Activated naive CD8-positive, alpha-beta T cell (primary cell): ENCODE measurements around the gene FYTTD1.

Experiments
- H3K27ac Mint-ChIP-seq: one replicate; pipeline ENCODE4 v1.8.0; 2021; ENCODE audit warnings: mixed read lengths
- H3K27me3 Mint-ChIP-seq: one replicate; pipeline ENCODE4 v1.8.0; 2021; ENCODE audit warnings: mixed read lengths
- H3K36me3 Mint-ChIP-seq: one replicate; pipeline ENCODE4 v1.8.0; 2021; ENCODE audit warnings: mixed read lengths
- H3K4me1 Mint-ChIP-seq: one replicate; pipeline ENCODE4 v1.8.0; 2021; ENCODE audit warnings: low read depth, mixed read lengths
- H3K4me3 Mint-ChIP-seq: one replicate; pipeline ENCODE4 v1.8.0; 2021; ENCODE audit warnings: mild to moderate bottlenecking, mixed read lengths
- H3K9me3 Mint-ChIP-seq: one replicate; pipeline ENCODE4 v1.8.0; 2021; ENCODE audit warnings: low read depth, mixed read lengths

The FYTTD1 gene

DNA sequence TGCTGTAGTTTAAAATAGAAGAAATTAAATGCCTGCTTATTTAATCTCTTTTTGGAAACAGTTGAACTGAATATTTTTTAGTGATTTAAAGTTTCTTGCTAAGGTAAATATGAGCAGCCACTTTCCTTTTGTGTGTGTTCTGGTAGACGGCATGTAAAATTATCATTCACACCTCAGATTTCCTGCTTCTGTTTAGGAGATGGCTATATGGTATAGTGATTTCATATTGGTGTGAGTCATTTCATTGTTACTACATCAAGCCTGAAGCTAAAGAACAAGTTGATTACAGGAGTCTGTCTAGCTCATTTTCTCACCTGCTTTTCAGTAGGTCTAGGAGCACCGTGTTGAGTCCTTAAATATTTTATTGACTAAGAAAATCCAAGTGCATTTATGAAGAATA lies 43.6 kb downstream of the FYTTD1 start:
- Mint-ChIP-seq H3K9me3 (no peaks in the 10 kb centered on the region), H3K4me3 (peak overlapping the region; percentile 81), H3K27ac (peak overlapping the region; percentile 77), H3K36me3 (no peaks in the 10 kb centered on the region), H3K4me1 (peaks cover 50% of the 10 kb centered on the region), H3K27me3 (no peaks in the 10 kb centered on the region)

DNA sequence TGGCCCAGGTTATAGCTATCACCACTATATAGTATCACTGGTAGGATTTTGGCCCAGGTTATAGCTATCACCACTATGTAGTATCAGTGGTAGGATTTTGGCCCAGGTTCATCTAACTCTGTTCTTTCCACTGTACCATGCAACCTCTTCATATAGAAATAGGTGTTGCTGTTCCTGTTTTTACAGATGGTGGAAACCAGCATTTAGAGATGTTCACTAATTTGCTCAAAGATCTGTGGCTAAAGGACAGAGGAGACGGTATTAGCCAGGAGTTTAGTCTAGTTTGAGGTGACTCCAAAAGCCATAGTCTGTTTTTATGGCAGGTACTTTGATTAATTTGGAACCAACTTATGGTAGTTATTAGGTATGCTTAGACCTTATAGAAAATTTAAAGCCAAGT lies 44.4 kb downstream of the FYTTD1 start:
- Mint-ChIP-seq H3K4me1 (peaks cover 58% of the 10 kb centered on the region), H3K27ac (no peak overlapping the region), H3K9me3 (no peaks in the 10 kb centered on the region), H3K4me3 (no peak overlapping the region), H3K36me3 (no peaks in the 10 kb centered on the region), H3K27me3 (no peaks in the 10 kb centered on the region)

DNA sequence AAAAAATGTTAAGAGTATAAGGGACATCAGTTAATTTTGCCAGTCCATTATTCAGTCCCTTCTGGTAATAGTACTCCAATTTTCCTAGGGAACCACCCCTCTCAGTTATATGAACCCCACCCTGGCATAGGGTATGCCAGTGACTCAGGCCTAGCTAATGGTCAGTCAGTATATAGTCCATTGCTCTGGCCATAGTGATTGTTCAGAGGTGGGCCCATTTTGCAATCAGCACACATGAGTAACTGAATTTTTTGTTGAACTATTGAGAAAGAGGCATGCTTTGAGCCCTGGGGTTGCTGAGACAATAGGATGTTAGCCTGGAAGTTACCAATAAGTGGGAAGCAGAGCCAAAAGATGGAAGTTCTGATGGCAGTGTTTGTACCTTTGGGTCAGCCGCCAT lies 45.5 kb downstream of the FYTTD1 start:
- Mint-ChIP-seq H3K27ac (no peak overlapping the region), H3K27me3 (no peaks in the 10 kb centered on the region), H3K36me3 (no peaks in the 10 kb centered on the region), H3K9me3 (no peaks in the 10 kb centered on the region), H3K4me1 (peaks cover 57% of the 10 kb centered on the region), H3K4me3 (no peak overlapping the region)

DNA sequence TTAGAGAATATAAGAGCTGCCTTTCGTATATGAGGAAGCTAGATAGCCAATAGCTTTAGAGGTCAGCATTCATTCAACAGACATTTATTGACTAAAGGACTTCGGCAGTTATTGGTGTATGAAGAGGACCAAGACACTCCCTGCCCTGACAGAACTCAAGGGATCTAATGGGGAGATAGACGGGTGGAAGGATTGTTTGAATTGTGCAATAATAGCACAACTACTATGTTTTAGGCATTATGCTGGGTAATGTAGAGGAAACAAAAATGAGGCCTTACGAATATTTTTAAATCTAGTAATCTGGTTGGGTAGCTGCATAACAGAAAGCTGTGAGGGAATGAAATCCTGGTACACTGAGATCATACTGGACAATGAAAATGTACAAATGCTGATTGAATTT lies 46.4 kb downstream of the FYTTD1 start:
- Mint-ChIP-seq H3K36me3 (no peaks in the 10 kb centered on the region), H3K4me1 (peaks cover 62% of the 10 kb centered on the region), H3K27me3 (no peaks in the 10 kb centered on the region), H3K4me3 (no peak overlapping the region), H3K9me3 (no peaks in the 10 kb centered on the region), H3K27ac (no peak overlapping the region)

DNA sequence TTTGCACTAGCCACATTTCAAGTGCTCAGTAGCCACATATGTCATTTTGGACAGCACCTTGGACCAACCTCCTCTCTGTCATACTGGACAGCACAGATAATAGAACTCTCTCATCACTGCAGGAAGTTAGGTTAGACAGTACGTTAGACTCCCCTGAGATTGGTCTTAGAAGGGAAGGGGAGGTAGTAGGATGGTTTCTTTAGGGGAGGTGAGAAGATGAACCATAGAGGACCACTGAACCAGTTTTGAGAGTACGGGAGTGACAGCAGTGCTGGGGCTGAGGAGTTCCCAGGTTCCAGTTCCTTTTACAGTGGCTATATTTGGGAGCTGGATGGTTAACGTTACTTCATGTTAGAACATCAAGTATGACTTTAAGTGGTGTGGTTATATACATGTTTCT lies 49.2 kb downstream of the FYTTD1 start:
- Mint-ChIP-seq H3K9me3 (no peaks in the 10 kb centered on the region), H3K4me1 (peaks cover 71% of the 10 kb centered on the region), H3K27me3 (no peaks in the 10 kb centered on the region), H3K36me3 (no peaks in the 10 kb centered on the region), H3K27ac (peak overlapping the region; percentile 64), H3K4me3 (no peak overlapping the region)

DNA sequence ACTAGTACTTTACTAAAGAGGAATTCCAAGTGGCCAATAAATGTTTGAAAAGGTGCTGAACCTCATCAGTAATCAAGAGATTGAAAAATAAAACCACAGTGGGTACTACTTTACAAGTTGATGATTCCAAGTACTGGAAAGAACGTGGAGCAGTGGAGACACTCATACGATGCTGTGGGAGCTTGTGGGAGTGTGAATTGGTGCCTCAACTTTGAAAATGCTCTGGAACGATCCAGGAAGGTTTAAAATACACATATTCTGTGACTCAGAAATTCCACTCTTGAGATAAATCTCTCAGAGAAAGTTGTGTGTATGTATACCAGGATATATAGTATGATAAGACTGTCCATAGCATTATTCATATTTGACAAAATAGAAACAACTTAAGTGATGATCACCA lies 50.7 kb downstream of the FYTTD1 start:
- Mint-ChIP-seq H3K4me1 (peaks cover 63% of the 10 kb centered on the region), H3K27me3 (no peaks in the 10 kb centered on the region), H3K27ac (peak overlapping the region; percentile 68), H3K4me3 (no peak overlapping the region), H3K9me3 (no peaks in the 10 kb centered on the region), H3K36me3 (no peaks in the 10 kb centered on the region)

DNA sequence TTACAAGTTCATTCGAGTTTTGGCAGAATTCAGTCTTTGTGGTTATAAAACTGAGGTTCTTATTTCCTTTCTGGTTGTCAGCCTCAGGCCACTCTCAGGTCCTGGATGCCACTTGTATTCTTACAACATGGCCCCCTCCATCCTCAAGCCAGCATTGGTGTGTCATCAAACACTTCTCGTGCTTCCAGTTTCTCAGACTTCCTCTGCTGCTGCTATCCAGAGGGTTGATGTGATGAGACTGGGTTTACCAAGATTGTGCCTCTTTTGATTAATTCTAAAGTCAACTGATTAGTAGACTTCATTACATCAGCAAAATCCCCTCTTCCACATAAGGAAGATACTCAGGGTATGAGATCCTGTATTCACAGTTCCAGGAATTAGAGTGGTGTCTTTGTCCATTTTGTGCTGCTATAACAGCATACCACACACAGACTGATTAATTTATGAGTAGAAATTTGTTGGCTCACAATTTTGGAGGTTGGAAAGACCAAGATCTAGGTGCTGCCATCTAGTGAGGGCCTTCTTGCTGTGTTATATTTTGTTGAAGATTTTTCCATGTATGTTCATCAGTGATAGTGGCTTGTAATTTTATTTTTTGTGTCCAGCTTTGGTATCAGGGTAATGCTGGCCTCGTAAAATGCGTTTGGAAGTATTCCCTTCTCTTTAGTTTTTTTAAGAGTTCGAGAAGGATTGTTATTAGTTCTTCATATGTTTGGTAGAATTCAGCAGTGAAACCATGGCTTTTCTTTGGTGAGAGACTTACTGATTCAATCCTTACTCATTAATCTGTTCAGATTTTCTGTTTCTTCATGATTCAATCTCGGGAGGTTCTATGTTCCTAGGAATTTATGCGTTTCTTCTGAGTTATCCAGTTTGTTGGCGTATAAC lies 52.5 kb downstream of the FYTTD1 start:
- Mint-ChIP-seq H3K36me3 (peaks cover 2% of the 10 kb centered on the region), H3K27me3 (no peaks in the 10 kb centered on the region), H3K9me3 (no peaks in the 10 kb centered on the region), H3K4me1 (peaks cover 52% of the 10 kb centered on the region), H3K4me3 (no peak overlapping the region), H3K27ac (peak overlapping the region; percentile 61)

DNA sequence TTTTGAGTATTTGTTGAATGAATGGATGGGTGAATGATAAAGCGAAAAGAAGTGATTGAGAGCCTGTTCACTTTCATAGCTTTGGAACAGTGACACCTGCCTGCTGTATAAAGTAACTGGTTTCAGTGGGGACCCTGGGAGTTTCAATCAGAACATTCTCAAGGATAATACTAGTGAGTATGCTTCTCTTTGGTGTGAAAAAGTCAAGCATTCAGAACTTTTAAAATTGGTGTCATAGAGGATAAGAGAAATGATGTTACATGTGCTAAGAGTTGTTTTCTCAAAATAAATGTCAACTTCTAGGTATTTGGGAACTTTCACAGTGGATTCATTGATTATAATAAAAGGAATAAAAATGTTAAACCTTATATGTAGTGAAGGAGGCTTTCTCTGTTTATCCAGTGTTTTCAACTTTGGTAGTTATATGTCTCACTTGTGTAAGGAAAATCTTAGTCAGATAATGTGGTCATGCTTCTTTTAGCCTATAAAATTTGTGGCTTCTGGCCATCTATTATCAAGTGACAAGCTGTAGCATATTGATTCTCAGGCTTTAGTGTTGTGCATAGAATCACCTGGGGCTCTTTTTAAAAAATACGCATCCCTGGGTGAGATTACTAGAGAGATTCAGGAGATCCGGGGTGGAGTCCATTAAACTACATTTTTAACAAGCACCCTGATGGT lies 53.2 kb downstream of the FYTTD1 start:
- no peak overlapping the region for H3K27ac Mint-ChIP-seq
- H3K4me1 Mint-ChIP-seq: peaks cover 53% of the 10 kb centered on the region
- no peaks in the 10 kb centered on the region for H3K9me3 Mint-ChIP-seq
- H3K36me3 Mint-ChIP-seq: peaks cover 2% of the 10 kb centered on the region
- H3K4me3 Mint-ChIP-seq: no peak overlapping the region
- no peaks in the 10 kb centered on the region for H3K27me3 Mint-ChIP-seq

DNA sequence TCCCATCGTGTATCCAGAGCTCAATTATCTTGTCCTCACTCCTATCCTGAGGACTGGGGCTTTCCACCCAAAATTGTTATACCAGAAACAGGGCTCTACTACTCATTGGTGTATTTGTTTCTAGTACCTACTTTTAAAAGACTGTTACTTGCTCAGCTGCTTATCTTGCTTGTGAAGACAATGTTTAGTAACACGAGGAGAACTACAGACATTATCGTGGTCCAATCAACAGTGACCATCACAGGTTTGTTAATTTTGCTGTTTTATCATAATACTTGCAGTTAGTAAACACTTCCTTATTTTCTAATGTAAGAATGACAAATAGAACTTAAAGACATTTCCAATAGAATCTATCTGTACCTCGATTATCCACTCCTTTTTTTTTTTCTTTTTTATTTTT lies 54.8 kb downstream of the FYTTD1 start:
- no peaks in the 10 kb centered on the region for H3K27me3 Mint-ChIP-seq
- no peaks in the 10 kb centered on the region for H3K9me3 Mint-ChIP-seq
- peaks cover 2% of the 10 kb centered on the region for H3K36me3 Mint-ChIP-seq
- no peak overlapping the region for H3K27ac Mint-ChIP-seq
- H3K4me1 Mint-ChIP-seq: peaks cover 58% of the 10 kb centered on the region
- H3K4me3 Mint-ChIP-seq: no peak overlapping the region

DNA sequence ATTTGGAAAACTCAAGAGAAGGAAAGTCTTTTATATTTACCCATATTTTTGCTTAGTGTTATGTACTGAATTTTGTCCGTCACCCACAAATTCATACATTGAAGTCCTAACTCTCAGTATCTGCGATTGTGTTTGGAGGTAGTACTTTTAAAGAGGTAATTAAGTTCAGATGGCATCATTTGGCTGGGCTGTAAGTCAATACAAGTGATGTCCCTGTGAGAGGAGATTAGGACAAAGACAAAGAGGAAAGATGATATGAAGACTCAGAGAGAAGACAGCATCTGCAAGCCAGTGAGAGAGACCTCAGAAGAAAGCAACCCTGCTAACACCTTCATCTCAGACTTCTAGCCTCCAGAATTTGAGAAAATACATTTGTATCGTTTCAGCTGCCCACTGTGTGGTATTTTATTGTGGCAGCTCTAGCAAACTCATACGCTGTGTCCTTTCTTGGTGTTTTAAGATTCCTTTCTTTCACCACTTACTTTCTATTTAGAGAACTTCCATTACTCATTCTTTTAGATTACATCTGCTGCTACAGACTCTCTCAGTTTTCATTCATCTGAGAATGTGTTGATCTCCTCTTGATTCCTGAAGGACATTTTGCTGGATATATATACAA lies 58.4 kb downstream of the FYTTD1 start:
- Mint-ChIP-seq H3K27me3 (no peaks in the 10 kb centered on the region), H3K27ac (peak overlapping the region; percentile 58), H3K9me3 (no peaks in the 10 kb centered on the region), H3K4me3 (no peak overlapping the region), H3K4me1 (peaks cover 41% of the 10 kb centered on the region), H3K36me3 (peaks cover 2% of the 10 kb centered on the region)

DNA sequence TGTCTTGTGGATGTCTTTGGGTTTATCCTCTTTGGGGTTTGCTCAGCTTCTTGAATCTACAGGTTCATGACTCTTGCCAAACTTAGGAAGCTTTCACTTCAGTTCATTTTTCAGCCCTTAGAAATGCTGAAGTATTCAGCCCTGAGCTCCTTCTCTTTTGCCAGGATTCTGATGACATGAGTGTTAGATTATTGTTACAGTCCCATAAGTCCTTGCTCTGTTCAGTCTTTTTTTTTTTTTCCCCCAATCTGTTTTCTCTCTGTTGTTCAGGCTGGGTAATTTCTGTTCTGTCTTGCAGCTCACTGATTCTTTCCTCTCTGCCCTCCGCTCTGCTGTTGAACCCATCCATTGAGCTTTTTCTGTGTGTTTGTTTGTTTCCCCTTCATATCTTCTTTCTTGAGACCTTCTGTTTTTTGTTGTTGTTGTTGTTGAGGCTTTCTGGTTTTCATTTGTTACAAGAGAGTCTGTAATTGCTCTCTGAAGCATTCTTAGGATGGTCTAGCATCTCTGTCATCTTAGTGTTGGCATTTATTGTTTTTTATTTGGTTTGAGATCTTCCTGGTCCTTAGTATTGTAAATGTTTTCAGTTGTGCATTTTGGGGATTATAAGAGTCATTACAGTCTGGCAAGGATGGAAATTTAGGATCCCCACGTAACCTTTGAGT lies 59.8 kb downstream of the FYTTD1 start:
- Mint-ChIP-seq H3K4me3 (no peak overlapping the region), H3K27ac (peak overlapping the region; percentile 18), H3K9me3 (no peaks in the 10 kb centered on the region)

DNA sequence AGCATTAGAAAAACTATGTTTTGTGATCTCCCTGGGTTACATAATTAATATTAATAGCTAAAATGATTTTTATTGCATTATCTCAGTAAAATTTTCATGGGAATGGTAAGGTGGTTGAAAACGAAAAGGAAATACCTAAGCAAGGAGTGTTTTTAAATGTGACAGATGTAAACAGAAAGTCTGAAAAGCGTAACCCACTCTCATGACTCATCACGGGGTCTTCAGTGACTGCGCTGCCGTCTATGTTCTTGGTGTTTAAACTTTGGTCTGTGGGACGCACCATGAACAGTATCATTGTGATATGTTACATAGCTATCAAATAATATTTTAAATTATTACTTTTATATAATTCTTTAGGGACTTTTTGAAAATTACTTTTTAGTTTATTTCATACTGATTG lies 61.2 kb downstream of the FYTTD1 start:
- peaks cover 46% of the 10 kb centered on the region for H3K4me1 Mint-ChIP-seq

More for the DNA sequence above, 59.8 kb downstream of the FYTTD1 start:
- Mint-ChIP-seq H3K4me1 (peaks cover 44% of the 10 kb centered on the region), H3K27me3 (no peaks in the 10 kb centered on the region), H3K36me3 (peaks cover 7% of the 10 kb centered on the region)

DNA sequence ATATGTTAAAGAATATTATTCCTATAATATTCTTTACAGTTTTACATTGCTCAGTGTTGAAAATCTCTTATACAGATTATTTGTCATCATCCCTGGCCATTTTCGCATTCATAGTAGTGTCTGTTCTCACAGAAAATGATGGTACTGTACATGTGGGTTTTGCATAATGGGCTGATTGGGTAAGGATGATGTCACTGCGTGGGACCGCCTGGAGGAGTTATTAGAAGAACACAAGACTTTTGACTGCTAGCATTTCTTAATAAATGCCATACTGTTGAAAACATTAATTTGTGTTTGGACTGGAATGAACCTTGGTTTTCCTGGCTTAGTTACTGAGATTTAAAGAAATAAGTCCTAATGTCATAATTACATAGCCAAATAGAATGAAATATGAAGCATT lies 61.7 kb downstream of the FYTTD1 start:
- Mint-ChIP-seq H3K27me3 (no peaks in the 10 kb centered on the region), H3K9me3 (no peaks in the 10 kb centered on the region), H3K4me1 (peaks cover 44% of the 10 kb centered on the region), H3K4me3 (no peak overlapping the region), H3K36me3 (peaks cover 5% of the 10 kb centered on the region), H3K27ac (peak overlapping the region; percentile 17)

More for the DNA sequence above, 61.2 kb downstream of the FYTTD1 start:
- Mint-ChIP-seq H3K4me3 (no peak overlapping the region), H3K9me3 (no peaks in the 10 kb centered on the region), H3K36me3 (peaks cover 7% of the 10 kb centered on the region), H3K27me3 (no peaks in the 10 kb centered on the region), H3K27ac (no peak overlapping the region)

DNA sequence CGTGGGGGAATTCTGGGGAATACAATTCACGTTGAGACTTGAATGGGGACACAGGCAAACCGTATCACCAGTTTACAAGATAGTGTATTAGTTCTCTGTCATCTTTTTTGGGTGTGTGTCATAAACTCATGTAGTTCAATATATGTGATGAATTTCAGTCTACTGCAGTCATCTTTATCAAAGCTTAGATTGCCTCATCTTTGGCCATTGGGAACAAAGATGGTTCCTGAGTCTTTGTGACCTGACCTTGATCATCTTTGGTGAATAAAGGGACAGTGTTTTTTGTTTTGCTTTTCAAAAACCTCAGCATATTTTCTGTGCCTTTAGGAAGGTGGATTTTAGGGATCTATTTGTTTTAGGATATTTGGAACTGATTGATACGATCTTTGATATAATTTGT lies 64.7 kb downstream of the FYTTD1 start:
- Mint-ChIP-seq H3K9me3 (no peaks in the 10 kb centered on the region), H3K27me3 (no peaks in the 10 kb centered on the region), H3K36me3 (peaks cover 5% of the 10 kb centered on the region), H3K4me3 (no peak overlapping the region), H3K27ac (no peak overlapping the region), H3K4me1 (peaks cover 24% of the 10 kb centered on the region)
